Measurements from ENCODE around the gene NRSN2.

The NRSN2 gene

DNA sequence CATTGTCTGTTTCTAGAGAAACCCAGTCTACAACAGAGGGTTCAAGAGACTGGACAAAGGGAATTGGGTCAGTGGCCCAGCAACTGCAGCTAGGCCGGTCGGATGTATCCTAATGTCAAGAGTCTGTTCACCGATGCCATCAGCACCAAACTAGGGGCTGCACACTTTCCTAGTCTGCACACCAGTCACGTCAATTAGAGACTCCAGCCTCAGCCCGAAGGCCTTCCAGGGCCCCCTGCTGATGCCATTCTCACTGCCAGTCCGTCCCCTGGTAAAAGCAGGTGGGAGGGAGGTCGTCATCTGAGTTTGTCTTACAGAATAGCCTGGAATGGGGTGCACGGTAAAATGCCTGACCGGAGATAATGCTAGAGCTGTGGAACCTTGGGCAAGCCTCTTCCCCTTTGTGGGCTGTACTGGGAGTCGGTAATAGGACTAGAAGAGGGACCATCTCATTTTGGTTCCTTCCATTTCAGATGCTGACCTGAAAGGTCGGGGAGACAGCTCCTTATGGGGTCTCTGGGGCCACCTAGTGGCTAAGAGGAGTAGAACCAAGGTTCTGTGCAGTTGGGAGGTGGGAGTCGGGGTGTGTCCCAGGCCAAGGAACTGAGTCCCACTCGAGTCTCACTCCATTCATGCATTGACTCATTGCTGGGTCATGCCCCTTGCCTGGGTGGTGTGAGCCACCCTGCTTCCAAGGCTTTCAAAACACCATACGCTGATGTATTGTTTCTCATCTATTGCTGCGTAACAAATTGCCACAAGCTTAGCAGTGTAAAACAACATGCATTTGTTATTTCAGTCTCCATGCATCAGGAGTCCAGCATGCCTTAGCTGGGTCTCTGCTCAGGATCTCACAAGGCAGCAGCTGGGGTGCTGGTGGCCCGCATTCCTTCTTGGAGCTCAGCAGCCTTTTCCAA lies 16.4 kb upstream of the NRSN2 start:
- no peak for TF ChIP-seq TCF12 (IDR thresholded peaks at IDR 0.05; ENCODE audit: low read depth)
- 0 out of 2 replicates have a peak, but pooled peaks have one; percentile 32 for TF ChIP-seq ZBTB7A (IDR thresholded peaks at IDR 0.05; ENCODE audit: low read depth)
- peak; percentile 85 for TF ChIP-seq RAD21 (IDR thresholded peaks at IDR 0.05; ENCODE audit: low read depth)

DNA sequence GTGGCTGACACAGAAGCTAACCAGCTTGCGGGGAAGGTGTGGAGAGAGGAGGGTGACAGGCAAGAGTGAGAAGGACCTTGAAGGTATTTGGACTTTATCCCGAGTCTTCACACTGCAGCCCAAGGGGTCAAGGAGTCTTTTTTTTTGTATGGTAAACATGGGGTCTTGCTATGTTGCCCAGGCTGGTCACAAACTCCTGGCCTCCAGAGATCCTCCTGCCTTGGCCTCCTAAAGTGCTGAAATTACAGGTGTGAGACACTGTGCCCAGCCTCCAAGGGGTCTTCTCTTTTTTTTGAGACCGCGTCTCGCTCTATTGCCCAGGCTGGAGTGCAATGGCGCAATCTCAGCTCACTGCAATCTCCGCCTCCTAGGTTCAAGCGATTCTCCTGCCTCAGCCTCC lies 12.3 kb upstream of the NRSN2 start:
- TF ChIP-seq, protein P1, sequence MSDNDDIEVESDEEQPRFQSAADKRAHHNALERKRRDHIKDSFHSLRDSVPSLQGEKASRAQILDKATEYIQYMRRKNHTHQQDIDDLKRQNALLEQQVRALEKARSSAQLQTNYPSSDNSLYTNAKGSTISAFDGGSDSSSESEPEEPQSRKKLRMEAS (IDR thresholded peaks at IDR 0.05) = no peak
- no peak for TF ChIP-seq EP300 (IDR thresholded peaks at IDR 0.05; ENCODE audit: borderline replicate concordance)
- no peak for TF ChIP-seq CREB1 (IDR thresholded peaks at IDR 0.05; ENCODE audit: low read depth)
- TF ChIP-seq, protein P2, sequence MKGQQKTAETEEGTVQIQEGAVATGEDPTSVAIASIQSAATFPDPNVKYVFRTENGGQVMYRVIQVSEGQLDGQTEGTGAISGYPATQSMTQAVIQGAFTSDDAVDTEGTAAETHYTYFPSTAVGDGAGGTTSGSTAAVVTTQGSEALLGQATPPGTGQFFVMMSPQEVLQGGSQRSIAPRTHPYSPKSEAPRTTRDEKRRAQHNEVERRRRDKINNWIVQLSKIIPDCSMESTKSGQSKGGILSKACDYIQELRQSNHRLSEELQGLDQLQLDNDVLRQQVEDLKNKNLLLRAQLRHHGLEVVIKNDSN (IDR thresholded peaks at IDR 0.05) = no peak
- no peak for TF ChIP-seq TEAD4 (IDR thresholded peaks at IDR 0.05)
- TF ChIP-seq CEBPB (IDR thresholded peaks at IDR 0.05) = no peak
- no peak for TF ChIP-seq ZBTB7A (IDR thresholded peaks at IDR 0.05; ENCODE audit: low read depth)
- TF ChIP-seq YY1 (IDR thresholded peaks at IDR 0.05; ENCODE audit: low read depth) = no peak
- no peak for TF ChIP-seq TAF1 (IDR thresholded peaks at IDR 0.05; ENCODE audit: low read depth)
- no peak for TF ChIP-seq TCF12 (IDR thresholded peaks at IDR 0.05; ENCODE audit: low read depth)
- TF ChIP-seq, protein P3, sequence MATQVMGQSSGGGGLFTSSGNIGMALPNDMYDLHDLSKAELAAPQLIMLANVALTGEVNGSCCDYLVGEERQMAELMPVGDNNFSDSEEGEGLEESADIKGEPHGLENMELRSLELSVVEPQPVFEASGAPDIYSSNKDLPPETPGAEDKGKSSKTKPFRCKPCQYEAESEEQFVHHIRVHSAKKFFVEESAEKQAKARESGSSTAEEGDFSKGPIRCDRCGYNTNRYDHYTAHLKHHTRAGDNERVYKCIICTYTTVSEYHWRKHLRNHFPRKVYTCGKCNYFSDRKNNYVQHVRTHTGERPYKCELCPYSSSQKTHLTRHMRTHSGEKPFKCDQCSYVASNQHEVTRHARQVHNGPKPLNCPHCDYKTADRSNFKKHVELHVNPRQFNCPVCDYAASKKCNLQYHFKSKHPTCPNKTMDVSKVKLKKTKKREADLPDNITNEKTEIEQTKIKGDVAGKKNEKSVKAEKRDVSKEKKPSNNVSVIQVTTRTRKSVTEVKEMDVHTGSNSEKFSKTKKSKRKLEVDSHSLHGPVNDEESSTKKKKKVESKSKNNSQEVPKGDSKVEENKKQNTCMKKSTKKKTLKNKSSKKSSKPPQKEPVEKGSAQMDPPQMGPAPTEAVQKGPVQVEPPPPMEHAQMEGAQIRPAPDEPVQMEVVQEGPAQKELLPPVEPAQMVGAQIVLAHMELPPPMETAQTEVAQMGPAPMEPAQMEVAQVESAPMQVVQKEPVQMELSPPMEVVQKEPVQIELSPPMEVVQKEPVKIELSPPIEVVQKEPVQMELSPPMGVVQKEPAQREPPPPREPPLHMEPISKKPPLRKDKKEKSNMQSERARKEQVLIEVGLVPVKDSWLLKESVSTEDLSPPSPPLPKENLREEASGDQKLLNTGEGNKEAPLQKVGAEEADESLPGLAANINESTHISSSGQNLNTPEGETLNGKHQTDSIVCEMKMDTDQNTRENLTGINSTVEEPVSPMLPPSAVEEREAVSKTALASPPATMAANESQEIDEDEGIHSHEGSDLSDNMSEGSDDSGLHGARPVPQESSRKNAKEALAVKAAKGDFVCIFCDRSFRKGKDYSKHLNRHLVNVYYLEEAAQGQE (IDR thresholded peaks at IDR 0.05; ENCODE audit: low read depth) = no peak

DNA sequence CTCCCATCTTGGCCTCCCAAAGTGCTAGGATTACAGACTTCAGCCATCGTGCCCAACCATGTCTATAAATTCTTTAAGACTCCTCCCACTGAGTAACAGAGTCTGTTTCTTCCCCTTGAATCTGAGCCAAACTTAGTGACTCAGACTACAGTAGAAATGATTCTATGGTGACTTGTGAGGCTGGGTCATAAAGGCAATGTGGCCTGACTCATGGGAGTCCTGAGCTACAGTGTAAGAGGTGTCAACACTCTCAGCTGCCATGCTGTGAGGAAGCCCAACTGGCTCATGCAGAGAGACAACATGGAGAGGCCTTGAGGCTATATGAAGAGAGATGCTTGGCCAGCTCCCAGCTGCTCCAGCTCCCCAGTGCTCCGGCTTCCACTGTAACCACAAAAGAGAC lies 5.2 kb upstream of the NRSN2 start:
- TF ChIP-seq TAF1 (IDR thresholded peaks at IDR 0.05; ENCODE audit: low read depth) (no peak), YY1 (IDR thresholded peaks at IDR 0.05; ENCODE audit: low read depth) (peak; percentile 85), ZBTB7A (IDR thresholded peaks at IDR 0.05; ENCODE audit: low read depth) (no peak), TCF12 (IDR thresholded peaks at IDR 0.05; ENCODE audit: low read depth) (no peak), NFIC (IDR thresholded peaks at IDR 0.05) (peak; percentile 50)
- TF ChIP-seq, protein P1 (IDR thresholded peaks at IDR 0.05) = peak; percentile 77

DNA sequence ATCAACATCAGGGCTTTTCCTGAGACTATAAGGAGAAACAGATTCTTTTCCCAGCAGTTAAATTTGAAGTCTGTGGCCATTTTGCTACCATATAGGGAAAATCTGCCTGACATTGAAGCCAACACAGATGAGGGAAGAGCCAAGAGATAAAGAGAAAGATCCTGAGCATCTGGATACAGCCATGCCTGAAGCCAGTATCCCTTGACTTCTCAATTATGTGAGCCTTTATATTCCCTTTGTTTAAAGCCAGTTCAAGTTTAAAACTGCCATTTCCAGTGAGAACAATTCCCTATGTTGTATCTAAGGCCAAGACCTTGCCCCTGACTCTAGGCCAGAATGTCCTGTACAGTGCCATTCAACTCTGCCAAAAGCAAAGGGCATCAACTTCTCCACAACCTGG lies 3.8 kb upstream of the NRSN2 start:
- no peak for TF ChIP-seq YY1 (IDR thresholded peaks at IDR 0.05; ENCODE audit: low read depth)
- no peak for TF ChIP-seq CREB1 (IDR thresholded peaks at IDR 0.05; ENCODE audit: low read depth)
- no peak for TF ChIP-seq TEAD4 (IDR thresholded peaks at IDR 0.05)
- no peak for TF ChIP-seq TAF1 (IDR thresholded peaks at IDR 0.05; ENCODE audit: low read depth)
- no peak for TF ChIP-seq NFIC (IDR thresholded peaks at IDR 0.05)

DNA sequence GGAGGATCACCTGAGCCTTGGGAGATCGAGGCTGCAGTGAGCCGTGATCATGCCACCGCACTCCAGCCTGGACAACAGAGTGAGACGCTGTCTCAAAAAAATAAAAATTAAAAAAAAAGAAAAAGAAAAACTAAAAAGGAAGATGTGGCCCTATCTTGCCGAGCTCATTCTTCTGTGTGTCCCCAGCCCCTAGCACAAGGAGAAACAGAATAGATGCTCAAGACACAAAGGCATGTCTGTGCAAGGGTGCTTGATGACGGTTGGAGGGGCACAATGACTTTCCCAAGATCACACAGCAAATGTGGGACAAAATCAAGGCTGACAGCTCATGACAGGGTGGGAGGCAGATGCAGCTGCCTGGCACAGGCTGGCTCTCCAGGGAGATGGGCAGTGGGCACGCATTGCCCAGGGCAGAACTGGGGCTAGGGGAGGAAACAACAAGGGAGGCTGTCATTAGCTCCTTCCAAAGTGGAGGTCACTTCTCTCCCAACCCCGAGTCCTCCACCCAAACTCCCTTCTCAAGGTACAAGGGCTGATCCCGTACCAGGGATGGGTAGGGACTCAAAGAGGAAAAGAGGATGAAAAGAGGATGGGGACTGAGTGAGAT lies 775 bp upstream of the NRSN2 start:
- TF ChIP-seq ZBTB7A (IDR thresholded peaks at IDR 0.05; ENCODE audit: low read depth) = no peak
- TF ChIP-seq FOXM1 (IDR thresholded peaks at IDR 0.05; ENCODE audit: borderline replicate concordance, low read depth) = no peak

DNA sequence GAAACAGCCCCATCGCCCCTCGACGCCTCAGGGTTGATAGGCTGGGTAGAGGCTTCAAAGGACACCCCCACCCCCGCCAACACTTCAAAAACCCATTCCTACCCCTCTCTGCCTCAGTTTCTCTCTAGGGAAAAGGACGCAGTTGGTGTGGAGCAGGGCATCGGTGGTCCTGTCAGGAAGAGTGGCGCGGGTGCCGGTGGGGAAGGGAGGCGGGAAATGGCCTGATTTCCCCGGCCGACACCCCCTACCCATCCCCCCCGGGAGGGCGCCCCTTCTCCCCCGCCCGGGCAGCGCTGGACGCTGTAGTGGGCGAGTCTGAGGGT lies 367 bp downstream of the NRSN2 start:
- TF ChIP-seq TAF1 (IDR thresholded peaks at IDR 0.05; ENCODE audit: low read depth) = 0 out of 2 replicates have a peak, but pooled peaks have one; percentile 3
- TF ChIP-seq CEBPB (IDR thresholded peaks at IDR 0.05) = no peak

DNA sequence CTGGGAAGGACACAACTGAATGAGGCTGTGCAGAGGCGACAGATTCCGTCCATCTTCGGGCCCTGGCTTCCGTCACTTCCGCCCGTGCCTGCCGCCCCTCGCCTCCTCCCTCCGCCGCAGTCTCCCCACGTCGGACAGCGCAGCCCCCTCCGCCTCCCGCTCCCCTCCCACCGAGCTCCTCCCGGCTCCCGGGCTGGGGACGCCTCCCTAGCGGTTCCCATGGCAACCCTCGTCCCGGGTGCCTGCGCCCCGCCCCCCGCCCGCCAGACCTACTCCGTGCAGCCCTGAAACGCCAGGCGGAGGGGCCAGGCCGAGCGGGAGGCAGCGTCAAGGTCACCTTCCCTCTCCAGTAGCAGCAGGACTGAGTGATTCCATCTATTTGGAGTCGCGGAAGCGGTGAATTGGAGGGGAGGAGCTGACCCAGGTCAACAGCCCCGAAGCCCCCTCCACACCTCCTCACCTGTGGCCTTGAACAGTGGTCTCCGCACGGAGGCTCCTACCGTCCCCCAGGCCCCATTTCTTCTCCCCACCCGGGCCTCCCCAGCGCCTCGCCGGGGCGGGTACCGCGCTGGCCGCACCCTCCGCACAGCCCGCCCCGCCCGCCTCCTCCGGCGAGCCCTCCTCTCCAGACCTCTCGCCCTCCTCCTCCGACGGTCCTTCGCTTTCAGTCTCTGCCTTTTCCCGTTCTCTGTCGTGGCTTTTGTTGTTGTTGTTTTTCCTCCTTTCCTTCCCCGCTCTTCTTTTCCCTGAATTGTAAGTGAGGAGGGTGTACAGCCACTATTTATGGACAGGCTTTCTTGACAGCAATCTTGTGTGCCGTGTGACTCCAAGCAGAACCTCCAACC lies 951 bp downstream of the NRSN2 start:
- TF ChIP-seq RAD21 (IDR thresholded peaks at IDR 0.05; ENCODE audit: low read depth) = no peak
- peak; percentile 40; the same call in 1 of the 2 replicates for TF ChIP-seq CREB1 (IDR thresholded peaks at IDR 0.05; ENCODE audit: low read depth)
- no peak for TF ChIP-seq CEBPB (IDR thresholded peaks at IDR 0.05)
- TF ChIP-seq FOXM1 (IDR thresholded peaks at IDR 0.05; ENCODE audit: borderline replicate concordance, low read depth) = no peak; the same call in 1 of the 2 replicates
- TF ChIP-seq, protein P2 (IDR thresholded peaks at IDR 0.05) = no peak
- peak; percentile 45 for TF ChIP-seq TAF1 (IDR thresholded peaks at IDR 0.05; ENCODE audit: low read depth)
- TF ChIP-seq NFIC (IDR thresholded peaks at IDR 0.05) = no peak
- TF ChIP-seq EP300 (IDR thresholded peaks at IDR 0.05; ENCODE audit: borderline replicate concordance) = 0 out of 2 replicates have a peak, but pooled peaks have one; percentile 31
- peak; percentile 33; the same call in 1 of the 2 replicates for TF ChIP-seq ZBTB7A (IDR thresholded peaks at IDR 0.05; ENCODE audit: low read depth)
- peak; percentile 26; the same call in 1 of the 2 replicates for TF ChIP-seq EGR1 (IDR thresholded peaks at IDR 0.05)
- TF ChIP-seq, protein P3 (IDR thresholded peaks at IDR 0.05; ENCODE audit: low read depth) = no peak
- TF ChIP-seq TCF12 (IDR thresholded peaks at IDR 0.05; ENCODE audit: low read depth) = peak; percentile 36; the same call in 1 of the 2 replicates
- TF ChIP-seq, protein P1 (IDR thresholded peaks at IDR 0.05) = peak; percentile 76
- TF ChIP-seq YY1 (IDR thresholded peaks at IDR 0.05; ENCODE audit: low read depth) = peak; percentile 80
- TF ChIP-seq TEAD4 (IDR thresholded peaks at IDR 0.05) = peak; percentile 26; the same call in 1 of the 2 replicates

All from Ishikawa (cell line).